Stimulated activated CD8-positive, alpha-beta memory T cell treated with anti-CD3 and anti-CD28 coated beads, Interleukin-4, amount 100 ng/mL, for 1 hour (primary cell): ENCODE data around the gene BAZ2B.
"Not testable (repeated sequence)": the region's sequence is repeated elsewhere in the genome, so short reads cannot be mapped to it uniquely, and the experiment has no call there.

Source experiments
- DNase-seq, 2 donors: peaks; one replicate each; pipeline ENCODE4 v3.0.0-alpha.2; 2020; ENCODE audit warnings: low read depth in 2 of 2, low spot score in 1 of 2

BAZ2B gene

GRCh38 chr2:159438284-159438683, 178.1 kb downstream of the BAZ2B start:
- no peak for DNase-seq

- DNase-seq: no peak
Measured at GRCh38 chr2:159432610-159433009, 183.7 kb downstream of the BAZ2B start.

- no peak for DNase-seq
Measured at GRCh38 chr2:159427048-159427447, 189.3 kb downstream of the BAZ2B start.

- DNase-seq: no peak
Measured at GRCh38 chr2:159419403-159419802, 196.9 kb downstream of the BAZ2B start.

GRCh38 chr2:159411460-159411859, 204.9 kb downstream of the BAZ2B start:
- no peak for DNase-seq

- no peak for DNase-seq
Measured at GRCh38 chr2:159410276-159410675, 206.1 kb downstream of the BAZ2B start.

- no peak for DNase-seq
Measured at GRCh38 chr2:159409116-159409800, 207.1 kb downstream of the BAZ2B start.

- DNase-seq: no peak
Measured at GRCh38 chr2:159402790-159403189, 213.6 kb downstream of the BAZ2B start.

- DNase-seq: not testable (repeated sequence)
Measured at GRCh38 chr2:159402160-159402559, 214.2 kb downstream of the BAZ2B start.

GRCh38 chr2:159399716-159400415, 216.5 kb downstream of the BAZ2B start:
- no peak for DNase-seq

- DNase-seq: no peak
Measured at GRCh38 chr2:159396799-159397198, 219.5 kb downstream of the BAZ2B start.

- DNase-seq: no peak
Measured at GRCh38 chr2:159382447-159383028, 233.8 kb downstream of the BAZ2B start.

GRCh38 chr2:159381574-159381973, 234.8 kb downstream of the BAZ2B start:
- no peak for DNase-seq

GRCh38 chr2:159380685-159381239, 235.6 kb downstream of the BAZ2B start:
- DNase-seq: no peak

GRCh38 chr2:159379181-159379580, 237.2 kb downstream of the BAZ2B start:
- DNase-seq: no peak

- no peak for DNase-seq
Measured at GRCh38 chr2:159375241-159375640, 241.1 kb downstream of the BAZ2B start.

- no peak for DNase-seq
Measured at GRCh38 chr2:159371506-159371905, 244.8 kb downstream of the BAZ2B start.

- no peak for DNase-seq
Measured at GRCh38 chr2:159366538-159366937, 249.8 kb downstream of the BAZ2B start.

GRCh38 chr2:159362816-159363251, 253.5 kb downstream of the BAZ2B start:
- no peak for DNase-seq

- no peak for DNase-seq
Measured at GRCh38 chr2:159362094-159362493, 254.3 kb downstream of the BAZ2B start.

- DNase-seq: not testable (repeated sequence)
Measured at GRCh38 chr2:159361603-159362002, 254.7 kb downstream of the BAZ2B start.

GRCh38 chr2:159356053-159356554, 260.2 kb downstream of the BAZ2B start:
- no peak for DNase-seq
